GM23338 (cell line): ENCODE results near the gene MCM3AP. TPM values are rescaled to one million over a fixed set of nuclear protein-coding genes. Genes with fewer than 3 reads are reported as not detected.

Source experiments
- ATAC-seq: fragments of 200-7000 bp; cut with Tn5 transposase; 3 replicates; pipeline ENCODE4 v1.9.1; 2020
- DNase-seq: peaks from one replicate; pipeline ENCODE4 v3.0.0-alpha.2; 2015; ENCODE audit warnings: low spot score
- H2AFZ ChIP-seq: fragments of 200-600 bp; sonication (generic); 2 replicates; pipeline ENCODE4 v1.8.0; 2016; ENCODE audit warnings: antibody characterized with exemption, mild to moderate bottlenecking, moderate library complexity
- H3F3A ChIP-seq: fragments of 200-600 bp; sonication (generic); replicated peaks from 2 replicates; pipeline ENCODE4 v1.8.0; 2017; ENCODE audit warnings: antibody characterized with exemption, mixed run types, low read depth
- H3K27ac ChIP-seq: fragments of 200-600 bp; sonication (generic); 2 replicates; pipeline ENCODE4 v1.6.1; 2016; ENCODE audit warnings: low read depth
- H3K27me3 ChIP-seq: fragments of 200-600 bp; sonication (generic); 2 replicates; pipeline ENCODE4 v1.8.0; 2016; ENCODE audit warnings: mild to moderate bottlenecking, mixed run types, moderate library complexity; ENCODE audit not compliant: insufficient read depth
- H3K36me3 ChIP-seq: fragments of 200-600 bp; sonication (generic); 2 replicates; pipeline ENCODE4 v1.8.0; 2016; ENCODE audit warnings: mild to moderate bottlenecking; ENCODE audit not compliant: insufficient read depth
- H3K4me1 ChIP-seq: fragments of 200-600 bp; sonication (generic); 2 replicates; pipeline ENCODE4 v1.8.0; 2016; ENCODE audit warnings: mild to moderate bottlenecking, moderate library complexity; ENCODE audit not compliant: insufficient read depth
- H3K4me2 ChIP-seq: fragments of 200-600 bp; sonication (generic); 2 replicates; pipeline ENCODE4 v1.7.1; 2017; ENCODE audit warnings: mixed run types
- H3K4me3 ChIP-seq: fragments of 200-600 bp; sonication (generic); 2 replicates; pipeline ENCODE4 v1.6.1; 2016; ENCODE audit warnings: mixed run types
- H3K79me2 ChIP-seq: fragments of 200-600 bp; sonication (generic); replicated peaks from 2 replicates; pipeline ENCODE4 v1.8.0; 2017; ENCODE audit warnings: mild to moderate bottlenecking; ENCODE audit not compliant: insufficient read depth
- H3K9me2 ChIP-seq: fragments of 200-600 bp; sonication (generic); 2 replicates; pipeline ENCODE4 v1.8.0; 2017; ENCODE audit not compliant: insufficient read depth
- H4K20me1 ChIP-seq: fragments of 200-600 bp; sonication (generic); replicated peaks from 2 replicates; pipeline ENCODE4 v1.8.0; 2017; ENCODE audit warnings: mild to moderate bottlenecking; ENCODE audit not compliant: insufficient read depth
- H3K27ac Mint-ChIP-seq: 2 replicates; pipeline ENCODE4 v1.8.0; 2020; ENCODE audit warnings: inconsistent platforms, mild to moderate bottlenecking, moderate library complexity, mixed read lengths
- H3K27me3 Mint-ChIP-seq: 3 replicates; pipeline ENCODE4 v1.8.0; 2022; ENCODE audit warnings: low read depth, mild to moderate bottlenecking, moderate library complexity, mixed read lengths, inconsistent platforms; ENCODE audit not compliant: insufficient read depth, poor library complexity
- H3K36me3 Mint-ChIP-seq: 3 replicates; pipeline ENCODE4 v1.8.0; 2021; ENCODE audit warnings: low read depth, mild to moderate bottlenecking, inconsistent platforms, moderate library complexity, mixed read lengths
- H3K4me1 Mint-ChIP-seq: 3 replicates; pipeline ENCODE4 v1.8.0; 2020; ENCODE audit warnings: mild to moderate bottlenecking, inconsistent platforms, mixed read lengths
- H3K4me3 Mint-ChIP-seq: 3 replicates; pipeline ENCODE4 v1.8.0; 2021; ENCODE audit warnings: moderate library complexity, mild to moderate bottlenecking, inconsistent platforms, mixed read lengths
- H3K9me3 Mint-ChIP-seq: 3 replicates; pipeline ENCODE4 v1.8.0; 2020; ENCODE audit warnings: moderate library complexity, mild to moderate bottlenecking, inconsistent platforms, mixed read lengths
- CREB1 ChIP-seq: fragments of 250-450 bp; sonication (Bioruptor Pico); IDR thresholded peaks from 2 replicates; pipeline ENCODE4 v1.5.0; 2020; ENCODE audit warnings: low read depth, mild to moderate bottlenecking, moderate library complexity
- CTCF ChIP-seq, 2 experiments: fragments of 200-600 bp in 1 of 2; sonication (generic) in 1 of 2; conservative IDR thresholded peaks; 2 replicates each; pipeline versions ENCODE4 v1.5.1 to v1.6.1; 2016 to 2017; ENCODE audit warnings: antibody characterized with exemption in 2 of 2, low read depth in 2 of 2, mild to moderate bottlenecking in 2 of 2, moderate library complexity in 1 of 2
- ETS1 ChIP-seq: IDR thresholded peaks from 2 replicates; pipeline ENCODE4 v1.6.1; 2016; ENCODE audit warnings: antibody characterized with exemption
- EZH2 ChIP-seq: fragments of 200-600 bp; sonication (generic); IDR thresholded peaks from one replicate; pipeline ENCODE4 v1.8.0; 2017; ENCODE audit warnings: antibody characterized with exemption, mild to moderate bottlenecking, low read depth; ENCODE audit not compliant: unreplicated experiment
- EZH2phosphoT487 ChIP-seq: fragments of 200-600 bp; sonication (generic); IDR thresholded peaks from one replicate; pipeline ENCODE4 v1.8.1; 2018; ENCODE audit warnings: antibody characterized with exemption; ENCODE audit not compliant: unreplicated experiment
- JUNB ChIP-seq: IDR thresholded peaks from one replicate; pipeline ENCODE4 v1.6.1; 2016; ENCODE audit warnings: antibody characterized with exemption; ENCODE audit not compliant: unreplicated experiment
- NANOG ChIP-seq: IDR thresholded peaks from 2 replicates; pipeline ENCODE4 v1.6.1; 2016; ENCODE audit warnings: antibody characterized with exemption, borderline replicate concordance
- POLR2AphosphoS5 ChIP-seq: IDR thresholded peaks from 2 replicates; pipeline ENCODE4 v1.6.1; 2016; ENCODE audit warnings: antibody characterized with exemption, low read depth
- STAT1 ChIP-seq: IDR thresholded peaks from one replicate; pipeline ENCODE4 v1.6.1; 2016; ENCODE audit warnings: antibody characterized with exemption; ENCODE audit not compliant: unreplicated experiment
- ZNF114 ChIP-seq: fragments of 250-450 bp; sonication (Bioruptor Pico); IDR thresholded peaks from 2 replicates; pipeline ENCODE4 v1.5.0; 2020; ENCODE audit warnings: mild to moderate bottlenecking, moderate library complexity
- polyA plus RNA-seq: library from polyadenylated mRNA; unstranded; fragments of >200 nt; fragmentation: Nextera tagmentation; extraction: Ambion mirVana; gene quantifications from 2 replicates; pipeline ENCODE4 v1.2.1, GENCODE V29; 2016
- total RNA-seq: library from RNA; depleted of rRNA; stranded (reverse); fragments of >200 nt; shearing (Covaris generic); gene quantifications from 2 replicates; pipeline ENCODE4 v1.2.3, GENCODE V29; 2014
- TF ChIP-seq, protein P1 (sequence below): fragments of 250-450 bp; sonication (Bioruptor Pico); IDR thresholded peaks from 2 replicates; pipeline ENCODE4 v1.5.0; 2020; ENCODE audit warnings: mild to moderate bottlenecking, moderate library complexity
- TF ChIP-seq, protein P2 (sequence below): IDR thresholded peaks from one replicate; pipeline ENCODE4 v1.6.1; 2018; ENCODE audit warnings: antibody characterized with exemption; ENCODE audit not compliant: unreplicated experiment

MCM3AP gene
- total and polyA plus RNA-seq, 2 experiments from 2014 or later: 39.2 to 123 TPM

DNA sequence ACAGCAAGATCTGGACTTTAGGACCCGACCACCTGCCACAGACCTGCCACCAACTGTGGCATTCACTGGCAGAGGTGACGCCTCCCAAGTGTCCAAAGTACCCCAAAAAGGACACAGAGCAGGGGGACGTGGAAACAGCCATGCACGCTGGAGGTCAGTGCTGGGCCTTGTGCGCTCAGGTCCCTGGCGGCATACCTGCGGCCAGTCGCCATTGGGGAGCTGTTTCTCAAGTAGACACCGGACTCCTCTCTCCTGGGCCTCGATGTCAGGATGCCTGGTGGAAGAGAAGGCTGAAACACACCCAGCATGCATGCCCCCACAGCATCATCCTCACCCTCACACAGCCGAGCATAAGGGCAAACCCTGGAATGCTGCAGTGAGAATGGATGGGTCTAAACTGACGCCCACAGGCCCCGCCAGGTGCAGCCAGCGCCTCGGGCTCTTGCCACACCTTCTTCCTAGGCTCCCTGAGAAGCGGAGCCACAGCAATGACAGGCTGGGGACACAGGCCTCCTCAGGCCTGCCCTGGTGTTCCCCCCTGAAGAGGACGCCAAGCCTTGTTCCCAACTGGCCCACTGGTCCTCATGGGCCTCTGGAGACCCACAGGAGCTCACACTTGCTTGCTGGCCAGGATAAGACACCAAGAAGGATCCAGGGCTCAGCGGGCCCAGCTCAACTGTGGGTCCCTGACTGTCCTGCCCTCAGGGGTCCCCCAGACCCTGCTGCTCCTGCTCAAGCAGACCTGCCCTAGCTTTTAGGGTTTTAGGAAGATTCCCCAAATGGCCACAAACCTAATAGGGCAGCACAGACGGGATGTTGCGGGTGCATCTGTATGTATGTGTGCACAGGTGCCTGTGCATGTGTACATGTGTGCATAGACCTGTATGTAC lies 93.5 kb downstream of the MCM3AP start:
- TF ChIP-seq, protein P1, sequence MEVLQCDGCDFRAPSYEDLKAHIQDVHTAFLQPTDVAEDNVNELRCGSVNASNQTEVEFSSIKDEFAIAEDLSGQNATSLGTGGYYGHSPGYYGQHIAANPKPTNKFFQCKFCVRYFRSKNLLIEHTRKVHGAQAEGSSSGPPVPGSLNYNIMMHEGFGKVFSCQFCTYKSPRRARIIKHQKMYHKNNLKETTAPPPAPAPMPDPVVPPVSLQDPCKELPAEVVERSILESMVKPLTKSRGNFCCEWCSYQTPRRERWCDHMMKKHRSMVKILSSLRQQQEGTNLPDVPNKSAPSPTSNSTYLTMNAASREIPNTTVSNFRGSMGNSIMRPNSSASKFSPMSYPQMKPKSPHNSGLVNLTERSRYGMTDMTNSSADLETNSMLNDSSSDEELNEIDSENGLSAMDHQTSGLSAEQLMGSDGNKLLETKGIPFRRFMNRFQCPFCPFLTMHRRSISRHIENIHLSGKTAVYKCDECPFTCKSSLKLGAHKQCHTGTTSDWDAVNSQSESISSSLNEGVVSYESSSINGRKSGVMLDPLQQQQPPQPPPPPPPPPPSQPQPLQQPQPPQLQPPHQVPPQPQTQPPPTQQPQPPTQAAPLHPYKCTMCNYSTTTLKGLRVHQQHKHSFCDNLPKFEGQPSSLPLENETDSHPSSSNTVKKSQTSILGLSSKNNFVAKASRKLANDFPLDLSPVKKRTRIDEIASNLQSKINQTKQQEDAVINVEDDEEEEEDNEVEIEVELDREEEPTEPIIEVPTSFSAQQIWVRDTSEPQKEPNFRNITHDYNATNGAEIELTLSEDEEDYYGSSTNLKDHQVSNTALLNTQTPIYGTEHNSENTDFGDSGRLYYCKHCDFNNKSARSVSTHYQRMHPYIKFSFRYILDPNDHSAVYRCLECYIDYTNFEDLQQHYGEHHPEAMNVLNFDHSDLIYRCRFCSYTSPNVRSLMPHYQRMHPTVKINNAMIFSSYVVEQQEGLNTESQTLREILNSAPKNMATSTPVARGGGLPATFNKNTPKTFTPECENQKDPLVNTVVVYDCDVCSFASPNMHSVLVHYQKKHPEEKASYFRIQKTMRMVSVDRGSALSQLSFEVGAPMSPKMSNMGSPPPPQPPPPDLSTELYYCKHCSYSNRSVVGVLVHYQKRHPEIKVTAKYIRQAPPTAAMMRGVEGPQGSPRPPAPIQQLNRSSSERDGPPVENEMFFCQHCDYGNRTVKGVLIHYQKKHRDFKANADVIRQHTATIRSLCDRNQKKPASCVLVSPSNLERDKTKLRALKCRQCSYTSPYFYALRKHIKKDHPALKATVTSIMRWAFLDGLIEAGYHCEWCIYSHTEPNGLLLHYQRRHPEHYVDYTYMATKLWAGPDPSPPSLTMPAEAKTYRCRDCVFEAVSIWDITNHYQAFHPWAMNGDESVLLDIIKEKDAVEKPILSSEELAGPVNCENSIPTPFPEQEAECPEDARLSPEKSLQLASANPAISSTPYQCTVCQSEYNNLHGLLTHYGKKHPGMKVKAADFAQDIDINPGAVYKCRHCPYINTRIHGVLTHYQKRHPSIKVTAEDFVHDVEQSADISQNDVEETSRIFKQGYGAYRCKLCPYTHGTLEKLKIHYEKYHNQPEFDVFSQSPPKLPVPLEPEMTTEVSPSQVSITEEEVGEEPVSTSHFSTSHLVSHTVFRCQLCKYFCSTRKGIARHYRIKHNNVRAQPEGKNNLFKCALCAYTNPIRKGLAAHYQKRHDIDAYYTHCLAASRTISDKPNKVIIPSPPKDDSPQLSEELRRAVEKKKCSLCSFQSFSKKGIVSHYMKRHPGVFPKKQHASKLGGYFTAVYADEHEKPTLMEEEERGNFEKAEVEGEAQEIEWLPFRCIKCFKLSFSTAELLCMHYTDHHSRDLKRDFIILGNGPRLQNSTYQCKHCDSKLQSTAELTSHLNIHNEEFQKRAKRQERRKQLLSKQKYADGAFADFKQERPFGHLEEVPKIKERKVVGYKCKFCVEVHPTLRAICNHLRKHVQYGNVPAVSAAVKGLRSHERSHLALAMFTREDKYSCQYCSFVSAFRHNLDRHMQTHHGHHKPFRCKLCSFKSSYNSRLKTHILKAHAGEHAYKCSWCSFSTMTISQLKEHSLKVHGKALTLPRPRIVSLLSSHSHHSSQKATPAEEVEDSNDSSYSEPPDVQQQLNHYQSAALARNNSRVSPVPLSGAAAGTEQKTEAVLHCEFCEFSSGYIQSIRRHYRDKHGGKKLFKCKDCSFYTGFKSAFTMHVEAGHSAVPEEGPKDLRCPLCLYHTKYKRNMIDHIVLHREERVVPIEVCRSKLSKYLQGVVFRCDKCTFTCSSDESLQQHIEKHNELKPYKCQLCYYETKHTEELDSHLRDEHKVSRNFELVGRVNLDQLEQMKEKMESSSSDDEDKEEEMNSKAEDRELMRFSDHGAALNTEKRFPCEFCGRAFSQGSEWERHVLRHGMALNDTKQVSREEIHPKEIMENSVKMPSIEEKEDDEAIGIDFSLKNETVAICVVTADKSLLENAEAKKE (CRISPR knock-in tag): no peak
- TF ChIP-seq POLR2AphosphoS5: no peak
- no peak for TF ChIP-seq EZH2
- TF ChIP-seq CREB1 (CRISPR knock-in tag): no peak
- no peak for TF ChIP-seq ETS1
- TF ChIP-seq CTCF (conservative IDR thresholded peaks at IDR 0.05; ENCODE audit: low read depth in 2 of 2): no peak
- TF ChIP-seq, protein P2, sequence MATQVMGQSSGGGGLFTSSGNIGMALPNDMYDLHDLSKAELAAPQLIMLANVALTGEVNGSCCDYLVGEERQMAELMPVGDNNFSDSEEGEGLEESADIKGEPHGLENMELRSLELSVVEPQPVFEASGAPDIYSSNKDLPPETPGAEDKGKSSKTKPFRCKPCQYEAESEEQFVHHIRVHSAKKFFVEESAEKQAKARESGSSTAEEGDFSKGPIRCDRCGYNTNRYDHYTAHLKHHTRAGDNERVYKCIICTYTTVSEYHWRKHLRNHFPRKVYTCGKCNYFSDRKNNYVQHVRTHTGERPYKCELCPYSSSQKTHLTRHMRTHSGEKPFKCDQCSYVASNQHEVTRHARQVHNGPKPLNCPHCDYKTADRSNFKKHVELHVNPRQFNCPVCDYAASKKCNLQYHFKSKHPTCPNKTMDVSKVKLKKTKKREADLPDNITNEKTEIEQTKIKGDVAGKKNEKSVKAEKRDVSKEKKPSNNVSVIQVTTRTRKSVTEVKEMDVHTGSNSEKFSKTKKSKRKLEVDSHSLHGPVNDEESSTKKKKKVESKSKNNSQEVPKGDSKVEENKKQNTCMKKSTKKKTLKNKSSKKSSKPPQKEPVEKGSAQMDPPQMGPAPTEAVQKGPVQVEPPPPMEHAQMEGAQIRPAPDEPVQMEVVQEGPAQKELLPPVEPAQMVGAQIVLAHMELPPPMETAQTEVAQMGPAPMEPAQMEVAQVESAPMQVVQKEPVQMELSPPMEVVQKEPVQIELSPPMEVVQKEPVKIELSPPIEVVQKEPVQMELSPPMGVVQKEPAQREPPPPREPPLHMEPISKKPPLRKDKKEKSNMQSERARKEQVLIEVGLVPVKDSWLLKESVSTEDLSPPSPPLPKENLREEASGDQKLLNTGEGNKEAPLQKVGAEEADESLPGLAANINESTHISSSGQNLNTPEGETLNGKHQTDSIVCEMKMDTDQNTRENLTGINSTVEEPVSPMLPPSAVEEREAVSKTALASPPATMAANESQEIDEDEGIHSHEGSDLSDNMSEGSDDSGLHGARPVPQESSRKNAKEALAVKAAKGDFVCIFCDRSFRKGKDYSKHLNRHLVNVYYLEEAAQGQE: no peak
- no peak for TF ChIP-seq JUNB
- TF ChIP-seq STAT1: no peak
- TF ChIP-seq NANOG: no peak
- no peak for TF ChIP-seq EZH2phosphoT487
- no peak for TF ChIP-seq ZNF114 (CRISPR knock-in tag)
- H3K4me3 ChIP-seq: no peak overlapping the region
- DNase-seq: no peak
- H3K27me3 ChIP-seq: no peaks in the 10 kb centered on the region
- no peak overlapping the region for H3K27ac ChIP-seq
- Mint-ChIP-seq H3K36me3 (peaks cover 56% of the 10 kb centered on the region), H3K27me3 (peaks cover 13% of the 10 kb centered on the region), H3K27ac (no peak overlapping the region), H3K9me3 (no peaks in the 10 kb centered on the region), H3K4me1 (peaks cover 15% of the 10 kb centered on the region), H3K4me3 (no peak overlapping the region)
- peaks cover 4% of the 10 kb centered on the region; the same call in 1 of the 2 replicates for H3K4me1 ChIP-seq
- H4K20me1 ChIP-seq: peaks cover 3% of the 10 kb centered on the region; the same call in 1 of the 2 replicates
- peaks cover under 1% of the 10 kb centered on the region for H3K79me2 ChIP-seq
- no peaks in the 10 kb centered on the region for H3K9me2 ChIP-seq
- ATAC-seq: no peak
- H3K4me2 ChIP-seq: no peak overlapping the region
- peaks cover 12% of the 10 kb centered on the region for H3F3A ChIP-seq
- peaks cover under 1% of the 10 kb centered on the region; the same call in 1 of the 2 replicates for H3K36me3 ChIP-seq
- no peak overlapping the region for H2AFZ ChIP-seq
